ENCODE measurements around the gene ELAC1.
"Not testable (repeated sequence)": the region's sequence is repeated elsewhere in the genome, so short reads cannot be mapped to it uniquely, and the experiment has no call there.

ELAC1 gene

GRCh38 chr18:50972404-50972803 lies 4.6 kb downstream of the ELAC1 start:
- DNase-seq (ENCODE audit: low read depth in 2 of 2): not testable (repeated sequence)

GRCh38 chr18:50973367-50974126 lies 5.7 kb downstream of the ELAC1 start:
- no peak for DNase-seq (ENCODE audit: low read depth in 2 of 2)

DNA sequence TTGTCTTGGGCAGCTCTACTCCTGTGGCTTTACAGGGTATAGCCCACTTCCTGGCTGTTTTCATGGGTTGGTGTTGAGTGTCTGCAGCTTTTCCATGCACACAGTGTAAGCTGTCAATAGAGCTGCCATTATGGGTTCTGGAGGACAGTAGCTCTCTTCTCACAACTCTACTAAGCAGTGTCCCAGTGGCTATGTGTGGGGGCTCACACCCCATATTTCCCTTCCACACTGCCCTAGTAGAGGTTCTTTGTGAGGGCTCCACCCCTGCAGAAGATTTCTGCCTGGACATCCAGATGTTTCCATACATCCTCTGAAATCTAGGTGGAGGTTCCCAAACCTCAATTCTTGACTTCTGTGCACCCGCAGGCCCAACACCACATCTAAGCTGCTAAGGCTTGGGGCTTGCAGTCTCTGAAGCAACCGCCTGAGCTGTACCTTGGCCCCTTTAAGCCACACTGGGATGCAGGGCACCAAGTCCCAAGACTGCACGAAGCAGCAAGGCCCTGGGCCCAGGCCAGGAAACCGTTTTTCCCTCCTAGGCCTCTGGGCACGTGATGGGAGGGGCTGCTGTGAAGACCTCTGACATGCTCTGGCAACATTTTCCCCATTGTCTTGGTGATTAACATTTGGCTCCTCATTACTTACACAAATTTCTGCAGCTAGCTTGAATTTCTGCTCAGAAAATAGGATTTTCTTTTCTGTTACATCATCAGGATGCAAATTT lies 9.4 kb downstream of the ELAC1 start:
- DNase-seq (ENCODE audit: low read depth in 2 of 2): no peak

GRCh38 chr18:50981381-50981780 lies 13.5 kb downstream of the ELAC1 start:
- DNase-seq (ENCODE audit: low read depth in 2 of 2): no peak

GRCh38 chr18:50982086-50982801 lies 14.4 kb downstream of the ELAC1 start:
- DNase-seq (ENCODE audit: low read depth in 2 of 2): no peak

- DNase-seq (ENCODE audit: low read depth in 2 of 2): no peak
These were observed 15.0 kb downstream of the ELAC1 start for GRCh38 chr18:50982802-50983179.

DNA sequence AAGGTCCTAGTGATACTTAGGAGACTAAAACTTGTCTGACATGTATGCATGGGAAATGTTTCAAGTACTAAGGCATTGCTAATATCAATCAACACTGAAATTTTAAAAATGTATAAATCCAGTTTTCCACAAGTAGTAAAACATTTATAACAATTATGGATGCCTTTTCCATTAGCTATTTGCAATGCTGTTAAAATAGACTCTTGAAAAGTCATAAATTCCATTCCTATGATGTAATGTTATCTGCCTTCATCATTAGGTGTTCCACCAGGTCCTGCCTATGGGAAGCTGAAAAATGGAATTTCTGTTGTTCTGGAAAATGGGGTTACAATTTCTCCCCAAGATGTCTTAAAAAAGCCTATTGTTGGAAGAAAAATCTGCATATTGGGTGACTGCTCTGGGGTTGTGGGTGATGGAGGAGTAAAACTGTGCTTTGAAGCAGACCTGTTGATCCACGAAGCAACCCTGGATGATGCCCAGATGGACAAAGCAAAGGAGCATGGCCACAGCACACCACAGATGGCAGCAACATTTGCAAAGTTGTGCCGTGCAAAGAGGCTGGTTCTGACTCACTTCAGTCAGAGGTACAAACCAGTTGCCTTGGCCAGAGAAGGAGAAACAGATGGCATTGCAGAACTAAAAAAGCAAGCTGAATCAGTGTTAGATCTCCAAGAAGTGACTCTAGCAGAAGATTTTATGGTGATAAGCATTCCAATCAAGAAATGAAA lies 18.7 kb downstream of the ELAC1 start:
- no peak for DNase-seq (ENCODE audit: low read depth in 2 of 2)

- DNase-seq (ENCODE audit: low read depth in 2 of 2): no peak
These were observed 19.4 kb downstream of the ELAC1 start for GRCh38 chr18:50987261-50987660.

DNA sequence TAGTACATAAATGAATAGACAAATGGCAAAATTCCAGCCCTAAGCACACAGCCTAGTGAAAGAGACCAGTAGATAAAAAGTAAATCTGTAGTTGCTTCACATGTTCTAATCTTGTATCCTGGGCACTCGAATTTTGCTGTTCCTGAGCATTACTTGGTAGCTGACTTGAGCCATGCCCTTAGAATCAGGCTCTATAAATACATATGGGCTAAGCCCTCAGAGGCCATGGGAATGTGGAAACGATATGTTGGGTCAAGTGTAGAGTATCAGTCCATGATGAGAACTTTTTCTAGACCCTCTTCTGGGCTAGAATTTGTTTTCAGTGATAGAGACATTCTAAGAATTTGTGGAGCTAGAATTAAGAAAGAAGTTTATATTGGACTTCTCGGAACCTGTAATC lies 21.9 kb downstream of the ELAC1 start:
- DNase-seq (ENCODE audit: low read depth in 2 of 2): no peak

GRCh38 chr18:50992351-50992762 lies 24.5 kb downstream of the ELAC1 start:
- DNase-seq (ENCODE audit: low read depth in 2 of 2): no peak

DNA sequence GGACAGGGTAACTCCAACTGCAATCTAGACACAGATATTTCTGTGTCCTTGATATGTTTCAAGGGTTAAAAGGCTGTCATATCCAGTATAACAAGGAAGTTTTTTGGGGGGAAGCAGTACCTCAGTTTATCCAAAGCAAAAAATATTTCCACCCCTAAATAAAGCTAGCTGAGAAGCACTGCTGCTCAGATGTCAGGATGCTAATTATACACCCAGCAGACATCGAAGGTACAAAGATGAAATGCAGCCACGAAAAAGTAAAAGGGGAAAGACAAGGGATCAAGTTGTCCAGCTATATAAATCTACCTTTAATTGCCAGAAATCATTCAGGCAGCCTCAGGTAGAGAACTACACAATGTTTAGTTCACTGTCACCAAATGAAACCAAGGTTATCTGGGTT lies 26.2 kb downstream of the ELAC1 start:
- no peak for DNase-seq (ENCODE audit: low read depth in 2 of 2)

- DNase-seq (ENCODE audit: low read depth in 2 of 2): not testable (repeated sequence)
These were observed 35.3 kb downstream of the ELAC1 start for GRCh38 chr18:51003174-51003573.

DNA sequence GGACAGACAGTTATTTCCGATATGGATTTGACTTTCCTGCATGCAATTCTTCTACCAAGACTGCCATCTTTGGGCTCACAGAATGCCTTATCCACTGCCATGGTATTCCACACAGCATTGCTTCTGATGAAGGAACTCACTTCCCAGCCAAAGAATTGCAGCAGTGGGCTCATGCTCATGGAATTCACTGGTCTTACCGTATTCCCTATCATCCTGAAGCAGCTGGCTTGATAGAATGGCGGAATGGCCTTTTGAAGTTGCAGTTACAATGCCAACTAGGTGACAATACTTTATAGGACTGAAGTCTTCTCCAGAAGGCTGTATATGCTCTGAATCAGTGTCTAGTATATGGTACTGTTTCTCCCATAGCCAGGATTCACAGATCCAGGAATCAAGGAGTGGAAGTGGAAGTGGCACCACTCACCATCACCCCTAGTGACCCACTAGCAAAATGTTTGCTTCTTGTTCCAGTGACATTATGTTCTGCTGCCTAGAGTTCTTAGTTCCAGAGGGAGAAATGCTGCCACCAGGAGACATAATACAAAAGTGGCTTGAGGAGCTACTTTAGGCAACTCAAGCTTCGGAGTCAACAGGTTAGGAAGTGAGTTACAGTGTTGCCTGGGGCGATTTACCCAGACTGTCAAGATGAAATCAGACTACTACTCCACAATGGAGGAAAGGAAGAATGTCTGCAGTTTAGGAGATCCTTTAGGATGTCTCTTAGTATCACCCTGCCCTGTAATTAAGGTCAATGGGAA lies 38.4 kb downstream of the ELAC1 start:
- no peak for DNase-seq (ENCODE audit: low read depth in 2 of 2)

DNA sequence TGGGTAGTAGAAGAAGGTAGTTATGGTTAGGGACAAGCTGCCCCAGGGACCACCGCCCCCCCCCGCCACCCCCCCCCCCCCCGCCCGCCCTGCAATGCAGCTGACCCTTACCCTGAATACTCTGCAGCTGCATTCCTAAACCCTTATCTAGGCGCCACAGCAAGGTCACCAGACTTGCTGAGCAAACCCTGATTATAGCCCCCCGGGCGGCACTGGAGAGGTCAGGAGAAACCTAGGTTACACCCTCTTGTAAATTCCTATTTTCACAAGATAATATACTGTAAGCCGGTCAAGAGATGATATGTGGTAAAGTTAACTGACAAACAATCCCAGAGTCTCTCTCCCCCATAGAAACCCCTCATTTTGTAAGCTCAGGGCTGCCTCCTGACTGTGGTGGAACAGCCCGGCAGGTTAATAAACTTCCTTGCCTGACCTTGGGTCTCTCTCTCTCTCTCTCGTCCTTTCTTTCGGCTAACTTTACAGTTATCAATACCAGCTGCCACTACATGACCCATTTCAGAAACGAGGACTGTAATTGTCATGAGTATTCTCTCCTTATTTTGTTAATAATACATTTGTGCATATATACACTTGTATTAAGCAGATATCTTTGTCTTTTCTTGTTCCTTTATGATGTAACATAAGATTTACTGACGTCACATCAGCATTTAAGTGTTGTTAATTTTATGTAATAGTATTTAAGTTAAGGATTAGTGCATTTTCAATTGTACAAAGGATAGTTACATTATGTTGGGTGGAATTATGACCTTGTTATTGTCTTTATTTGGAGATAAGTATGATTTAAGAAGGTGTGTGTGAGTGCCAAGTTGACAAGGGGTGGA lies 39.3 kb downstream of the ELAC1 start:
- no peak for DNase-seq (ENCODE audit: low read depth in 2 of 2)

- DNase-seq (ENCODE audit: low read depth in 2 of 2): no peak
These were observed 39.9 kb downstream of the ELAC1 start for GRCh38 chr18:51007790-51008139.

DNA sequence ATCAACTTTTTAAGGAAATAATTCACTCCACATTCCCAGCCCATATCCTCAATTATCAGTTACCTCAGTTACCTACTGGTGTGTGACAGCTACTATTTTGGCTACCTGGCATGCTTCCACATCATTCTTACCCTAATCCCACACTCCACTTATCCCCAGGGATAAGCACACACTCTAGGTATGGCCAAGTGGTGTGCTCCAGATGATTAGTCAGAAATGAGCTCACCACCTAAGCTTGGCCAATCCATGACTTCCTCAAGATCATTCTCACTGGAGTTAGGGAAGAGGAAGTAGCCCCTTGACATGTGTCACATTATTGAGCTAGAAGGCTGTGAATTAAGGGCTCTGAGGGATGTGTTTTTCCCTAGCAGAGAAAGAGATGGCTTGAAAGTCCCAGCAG lies 41.2 kb downstream of the ELAC1 start:
- no peak for DNase-seq (ENCODE audit: low read depth in 2 of 2)

DNA sequence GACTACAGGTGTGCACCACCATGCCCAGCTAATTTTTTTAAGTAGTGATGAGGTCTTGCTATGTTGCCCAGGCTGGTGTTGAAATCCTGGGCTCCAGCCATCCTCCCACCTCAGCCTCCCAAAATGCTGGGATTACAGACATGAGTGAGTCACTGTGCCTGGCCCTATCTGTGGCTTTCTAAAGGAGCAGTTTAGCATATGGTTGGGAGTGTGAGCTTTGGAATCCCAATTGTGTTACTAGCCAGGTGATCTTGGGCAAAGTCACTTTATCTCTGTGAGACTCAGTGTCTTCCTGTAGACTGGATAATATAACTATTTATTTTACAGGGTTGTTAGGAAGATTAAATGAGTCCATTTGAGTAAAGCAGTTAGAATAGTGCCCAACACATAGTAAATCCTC lies 42.4 kb downstream of the ELAC1 start:
- no peak for DNase-seq (ENCODE audit: low read depth in 2 of 2)

GRCh38 chr18:51011709-51012108 lies 43.9 kb downstream of the ELAC1 start:
- no peak for DNase-seq (ENCODE audit: low read depth in 2 of 2)

DNA sequence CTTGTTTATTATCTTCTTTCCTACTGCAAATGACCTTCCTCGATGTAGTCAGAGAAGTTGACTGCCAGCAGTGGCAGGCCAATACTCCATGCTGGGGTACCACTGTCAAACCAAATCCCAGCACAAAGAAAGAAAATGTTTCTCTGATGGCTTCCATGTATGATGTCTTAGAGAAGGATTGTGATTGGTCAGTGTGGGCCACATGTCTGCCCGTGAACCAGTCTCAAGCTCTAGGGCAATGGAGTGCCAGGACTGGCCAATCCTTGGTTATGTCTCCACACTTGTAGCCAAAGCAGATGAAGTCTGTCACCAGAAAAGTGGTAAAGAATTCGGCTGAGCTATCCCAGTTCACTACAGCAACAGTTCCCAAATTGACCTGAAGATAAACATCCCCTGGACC lies 44.6 kb downstream of the ELAC1 start:
- DNase-seq (ENCODE audit: low read depth in 2 of 2): no peak

GRCh38 chr18:51013259-51013658 lies 45.4 kb downstream of the ELAC1 start:
- DNase-seq (ENCODE audit: low read depth in 2 of 2): no peak
